Activated CD8-positive, alpha-beta memory T cell treated with anti-CD3 and anti-CD28 coated beads for 36 hours (primary cell): ENCODE results near the gene UNC45B. TPM values are rescaled to one million over a fixed set of nuclear protein-coding genes. Genes with fewer than 3 reads are reported as not detected.
"Not testable (repeated sequence)": the region's sequence is repeated elsewhere in the genome, so short reads cannot be mapped to it uniquely, and the experiment has no call there.

ENCODE experiments used
- CTCF ChIA-PET: fragments of 350-600 bp; sonication (Branson Sonifier 250); formaldehyde crosslinking; loops from one replicate; lab custom pipeline; 2021; ENCODE audit warnings: antibody characterized with exemption; lab: Charles Lee
- POLR2A ChIA-PET: fragments of 350-600 bp; sonication (Branson Sonifier 250); formaldehyde crosslinking; loops from one replicate; lab custom pipeline; 2021; ENCODE audit warnings: antibody characterized with exemption; lab: Charles Lee
- total RNA-seq, 2 experiments: library from RNA; stranded (reverse); gene quantifications; one replicate each; pipeline ENCODE4 v1.2.3, GENCODE V29; 2021

UNC45B gene
- total RNA-seq, 2 experiments from 2014 or later: not detected

DNA sequence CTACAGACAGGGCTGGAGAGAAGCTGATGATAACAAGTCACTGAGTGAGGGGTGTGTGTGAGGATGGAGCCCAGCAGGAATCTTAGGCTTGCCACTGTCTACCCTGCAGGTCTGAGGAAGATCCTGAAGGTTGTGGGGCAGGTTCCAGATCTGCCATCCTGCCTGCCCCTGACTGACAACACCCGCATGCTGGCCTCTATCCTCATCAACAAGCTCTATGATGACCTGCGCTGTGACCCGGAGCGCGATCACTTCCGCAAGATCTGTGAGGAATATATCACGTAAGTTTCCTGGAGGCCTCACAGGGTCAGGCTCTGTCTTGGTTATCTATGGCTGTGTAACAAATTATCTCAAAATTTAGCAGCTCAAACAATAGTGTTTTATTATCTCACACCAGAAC lies 16.3 kb downstream of the UNC45B start:
- ChIA-PET CTCF (no interaction called here), POLR2A (interaction anchor here (0.6 kb wide), 1 partner anchor 9 kb away, joined by 4 read pairs; no protein-coding TSS in a partner anchor)

DNA sequence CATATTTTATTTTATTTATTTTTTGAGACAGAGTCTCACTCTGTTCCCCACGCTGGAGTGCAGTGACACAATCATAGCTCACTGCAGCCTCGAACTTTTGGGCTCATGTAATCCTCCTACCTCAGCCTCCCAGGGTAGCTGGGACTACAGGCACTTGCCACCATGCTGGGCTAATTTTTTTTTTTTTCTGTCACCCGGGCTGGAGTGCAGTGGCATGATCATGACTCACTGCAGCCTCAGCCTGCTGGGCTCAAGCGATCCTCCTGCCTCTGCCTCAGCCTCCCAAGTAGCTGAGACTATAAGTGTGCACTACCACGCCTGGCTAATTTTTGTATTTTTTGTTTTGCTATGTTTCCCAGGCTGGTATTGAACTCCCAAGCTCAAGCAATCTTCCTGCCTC lies 17.1 kb downstream of the UNC45B start:
- ChIA-PET CTCF (no interaction called here), POLR2A (no interaction called here)

DNA sequence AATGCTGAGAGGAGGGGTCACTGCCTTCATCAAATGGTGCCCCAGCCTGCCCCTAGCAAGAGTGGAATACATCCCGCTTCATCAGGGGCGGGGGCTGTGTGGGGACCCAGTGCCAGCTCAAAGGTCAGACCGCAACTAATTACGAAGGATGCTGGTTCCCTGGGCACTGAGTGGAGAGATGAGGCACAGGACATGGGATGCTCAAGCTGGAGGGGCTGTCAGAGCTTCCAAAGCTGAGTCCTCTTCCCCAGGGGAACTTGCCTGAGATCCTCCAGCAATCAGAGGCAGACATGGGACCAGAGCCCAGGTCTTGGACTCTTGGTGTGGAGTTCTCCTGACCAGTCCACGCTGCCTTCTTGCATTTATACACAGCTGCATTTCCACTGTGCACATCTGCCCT lies 18.9 kb downstream of the UNC45B start:
- ChIA-PET CTCF (interaction anchor here (0.7 kb wide), 1 partner anchor 25 kb away, joined by 3 read pairs; no protein-coding TSS in a partner anchor), POLR2A (no interaction called here)

DNA sequence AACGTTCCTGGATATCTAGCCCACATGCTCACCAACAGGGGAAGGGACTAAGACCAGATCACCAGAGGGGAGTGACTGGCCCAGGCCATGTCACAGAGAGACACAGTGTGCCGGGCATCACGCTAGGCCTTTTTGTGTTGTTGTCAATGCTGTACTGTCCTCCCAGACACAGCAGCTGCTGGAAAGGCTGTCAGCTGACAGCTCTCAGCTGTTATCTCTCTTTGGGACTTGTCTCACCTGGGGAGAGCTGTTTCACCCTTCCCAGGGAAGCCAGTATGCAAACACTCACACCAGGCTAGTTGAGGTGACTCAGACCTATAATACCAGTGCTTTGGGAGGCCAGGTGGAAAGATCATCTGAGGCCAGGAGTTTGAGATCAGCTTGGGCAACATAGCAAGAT lies 19.4 kb downstream of the UNC45B start:
- POLR2A ChIA-PET: no interaction called here
- CTCF ChIA-PET: interaction anchor here (0.5 kb wide), 1 partner anchor 13 kb away, joined by 3 read pairs; no protein-coding TSS in a partner anchor

DNA sequence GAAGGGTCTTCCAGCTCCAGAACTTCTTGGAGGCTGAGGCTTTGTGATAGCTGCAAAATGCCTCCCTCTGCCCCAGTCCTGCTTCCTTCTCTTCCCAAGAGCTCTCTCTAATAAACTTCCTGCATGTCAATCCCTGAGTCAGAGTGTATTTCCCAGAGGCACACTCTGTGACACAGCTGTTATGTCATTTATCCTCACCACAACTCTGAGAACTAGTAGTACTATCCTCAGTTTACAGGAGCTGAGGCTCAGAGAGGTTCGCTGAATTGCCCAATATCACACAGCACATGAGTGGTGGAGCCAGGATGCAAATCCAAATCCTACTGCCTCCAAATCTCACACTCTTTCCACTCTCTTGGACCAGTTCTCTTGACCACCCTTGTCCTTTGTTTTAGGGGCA lies 20.0 kb downstream of the UNC45B start:
- CTCF ChIA-PET: no interaction called here
- POLR2A ChIA-PET: no interaction called here

DNA sequence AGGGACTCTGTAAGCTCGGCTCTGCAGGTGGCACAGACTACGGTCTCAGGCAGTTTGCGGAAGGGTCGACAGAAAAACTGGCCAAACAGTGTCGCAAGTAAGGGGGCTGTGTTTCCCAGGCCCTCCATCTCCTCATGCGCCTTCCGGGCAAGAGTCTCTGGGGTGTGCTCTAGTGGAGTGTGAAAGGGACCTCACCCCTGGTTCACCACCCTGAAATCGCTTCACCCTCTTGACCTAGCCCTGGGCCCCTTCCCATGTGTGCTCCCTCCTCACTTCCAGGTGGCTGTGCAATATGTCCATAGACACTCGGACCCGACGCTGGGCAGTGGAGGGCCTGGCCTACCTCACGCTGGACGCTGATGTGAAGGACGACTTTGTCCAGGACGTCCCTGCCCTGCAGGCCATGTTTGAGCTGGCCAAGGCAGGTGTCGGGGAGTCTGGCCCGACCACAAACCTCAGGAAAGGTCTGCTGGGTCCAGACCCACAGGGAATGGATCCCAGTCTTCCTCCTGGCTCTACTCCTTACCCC lies 22.3 kb downstream of the UNC45B start:
- POLR2A ChIA-PET: interaction anchor here (0.6 kb wide), 1 partner anchor 568 kb away, joined by 7 read pairs; no protein-coding TSS in a partner anchor
- CTCF ChIA-PET: interaction anchor here (0.6 kb wide), 1 partner anchor 579 kb away, joined by 3 read pairs; no protein-coding TSS in a partner anchor

DNA sequence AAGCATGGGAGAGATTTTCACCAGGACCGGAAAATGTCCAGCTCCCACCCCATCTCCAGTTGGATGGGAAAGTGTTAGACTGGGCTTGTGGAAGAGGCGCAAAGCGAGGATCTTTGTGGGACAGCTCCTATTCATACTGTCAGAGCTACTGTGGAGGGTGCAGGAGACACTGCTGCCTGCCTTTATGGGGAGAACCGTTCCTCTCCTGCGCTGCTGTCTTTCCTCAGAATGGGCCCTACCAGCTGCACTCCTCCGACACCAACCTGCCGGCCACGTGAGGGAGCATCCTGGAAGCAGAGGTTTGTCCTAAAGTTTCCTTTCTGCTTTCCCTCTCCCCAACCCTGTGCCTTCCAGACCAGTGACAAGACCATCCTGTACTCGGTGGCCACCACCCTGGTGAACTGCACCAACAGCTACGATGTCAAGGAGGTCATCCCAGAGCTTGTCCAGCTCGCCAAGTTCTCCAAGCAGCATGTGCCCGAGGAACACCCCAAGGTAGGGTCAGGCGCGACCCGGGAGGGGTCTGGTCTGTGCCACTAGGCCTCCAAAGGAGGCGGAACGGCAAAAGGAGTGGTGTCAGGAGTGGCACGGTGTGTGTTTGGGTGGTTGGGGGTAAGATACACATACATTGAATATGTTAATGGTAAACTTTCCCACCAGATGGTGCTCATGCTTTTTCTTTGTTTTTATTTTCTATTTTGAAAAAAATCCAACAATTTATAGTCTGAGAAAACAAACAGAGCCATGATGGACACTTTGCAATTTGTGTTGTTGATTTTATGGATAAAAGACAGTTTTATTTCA lies 23.6 kb downstream of the UNC45B start:
- POLR2A ChIA-PET: interaction anchor here (0.5 to 0.6 kb wide), 3 partner anchors 72 to 1832 kb away, joined by 3 to 4 read pairs (median 4); partner anchors contain the start of genes SLFN11 and SLFN5
- CTCF ChIA-PET: interaction anchor here (1.2 kb wide), 1 partner anchor 362 kb away, joined by 4 read pairs; no protein-coding TSS in a partner anchor

DNA sequence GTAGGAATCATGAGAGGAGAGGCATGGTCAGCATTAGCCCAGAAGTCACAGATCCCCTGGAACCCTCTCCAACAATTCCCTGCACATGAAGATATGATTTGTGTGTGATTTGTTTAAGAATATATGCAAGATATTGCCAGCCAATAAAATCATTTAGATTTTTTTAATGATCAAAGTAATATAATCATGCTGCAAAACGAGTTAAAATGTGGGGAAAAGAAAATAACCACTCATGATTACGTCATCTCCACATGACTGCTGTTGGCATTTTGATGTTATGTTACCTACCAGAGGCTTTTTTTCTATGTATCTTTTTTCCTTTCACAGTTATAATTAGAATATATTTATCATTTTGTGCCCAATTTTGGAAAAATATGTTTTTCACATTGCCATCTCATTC lies 24.2 kb downstream of the UNC45B start:
- CTCF ChIA-PET: interaction anchor here (1.2 kb wide), 1 partner anchor 362 kb away, joined by 4 read pairs; no protein-coding TSS in a partner anchor

DNA sequence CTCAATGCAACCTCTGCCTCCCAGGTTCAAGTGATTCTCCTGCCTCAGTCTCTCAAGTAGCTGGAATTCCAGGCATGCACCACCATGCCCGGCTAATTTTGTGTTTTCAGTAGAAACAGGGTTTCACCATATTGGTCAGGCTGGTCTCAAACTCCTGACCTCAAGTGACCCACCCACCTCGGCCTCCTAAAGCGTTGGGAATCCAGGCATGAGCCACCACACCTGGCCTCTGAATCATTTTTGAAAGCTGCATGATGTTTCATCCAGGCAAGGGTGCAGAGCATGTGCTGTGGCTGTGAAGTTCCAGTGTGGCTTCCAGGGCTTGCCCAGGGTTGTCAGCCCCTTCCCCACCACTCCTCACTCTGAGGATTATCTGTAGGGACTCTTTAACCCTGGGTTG lies 24.7 kb downstream of the UNC45B start:
- CTCF ChIA-PET: interaction anchor here (1.4 kb wide), 1 partner anchor 10 kb away, joined by 3 read pairs; no protein-coding TSS in a partner anchor
- POLR2A ChIA-PET: not testable (repeated sequence)

More for the DNA sequence above, 24.2 kb downstream of the UNC45B start:
- POLR2A ChIA-PET: no interaction called here

DNA sequence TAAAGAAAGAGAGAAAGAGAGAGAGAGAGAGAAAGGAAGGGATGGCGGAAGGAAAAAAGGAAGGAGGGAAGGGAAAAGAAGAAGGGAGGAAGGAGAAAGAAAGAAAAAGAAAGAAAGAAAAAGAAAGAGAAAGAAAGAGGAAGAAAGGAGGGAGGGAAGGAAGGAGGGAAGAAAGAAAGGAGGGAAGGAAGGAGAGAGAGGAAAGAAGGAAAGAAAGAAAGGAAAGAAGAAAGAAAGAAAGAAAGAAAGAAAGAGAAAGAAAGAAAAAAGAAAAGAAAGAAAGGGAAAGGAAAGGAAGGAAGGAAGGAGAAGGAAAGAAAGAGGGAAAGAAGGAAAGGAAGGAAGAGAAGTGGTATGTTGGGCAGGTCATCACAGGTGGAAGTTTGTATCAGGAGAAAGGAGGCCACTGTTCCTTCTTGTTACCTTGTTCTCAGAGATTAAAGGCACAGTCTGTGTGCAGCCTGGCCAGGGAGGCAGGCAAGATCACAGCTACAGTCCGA lies 27.3 kb downstream of the UNC45B start:
- POLR2A ChIA-PET: no interaction called here
- CTCF ChIA-PET: interaction anchor here (0.5 to 1.3 kb wide), 2 partner anchors 29 to 137 kb away, joined by 3 read pairs; no protein-coding TSS in a partner anchor

DNA sequence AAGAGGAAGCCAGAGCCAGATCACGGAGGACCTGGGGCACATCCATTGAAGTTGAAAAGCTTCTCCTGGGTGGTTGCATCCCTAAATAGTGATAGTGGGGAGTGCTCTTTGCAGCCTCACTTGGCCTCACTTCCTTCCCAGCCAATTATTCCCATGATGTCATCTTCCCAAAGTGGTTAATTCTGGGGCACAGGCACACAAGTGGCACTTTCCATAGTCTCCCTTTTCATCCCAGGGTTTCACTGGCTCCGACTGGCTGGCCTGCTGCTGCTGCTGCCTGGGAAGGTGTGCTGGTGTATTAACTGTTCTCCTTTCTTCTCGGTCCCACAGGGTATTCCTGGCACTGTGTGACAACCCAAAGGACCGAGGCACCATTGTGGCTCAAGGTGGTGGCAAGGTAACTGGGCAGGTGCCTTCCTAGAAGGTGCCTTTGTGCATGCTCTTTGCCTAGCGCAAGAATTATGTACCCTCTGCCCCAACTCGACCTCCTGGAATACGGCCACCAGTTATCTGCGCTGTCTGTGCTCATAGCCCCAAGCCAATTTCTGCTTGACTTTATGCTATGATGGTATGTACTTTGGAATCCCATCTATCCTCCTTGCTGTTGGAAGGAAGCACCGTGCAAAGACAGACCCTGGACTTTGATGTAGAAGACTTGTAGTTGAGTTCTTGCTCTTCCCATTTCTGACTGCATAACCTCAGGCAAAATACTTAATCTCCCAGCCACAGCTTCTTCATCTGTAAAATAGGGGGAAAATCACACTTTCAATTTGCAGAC lies 28.2 kb downstream of the UNC45B start:
- ChIA-PET CTCF (no interaction called here), POLR2A (no interaction called here)

DNA sequence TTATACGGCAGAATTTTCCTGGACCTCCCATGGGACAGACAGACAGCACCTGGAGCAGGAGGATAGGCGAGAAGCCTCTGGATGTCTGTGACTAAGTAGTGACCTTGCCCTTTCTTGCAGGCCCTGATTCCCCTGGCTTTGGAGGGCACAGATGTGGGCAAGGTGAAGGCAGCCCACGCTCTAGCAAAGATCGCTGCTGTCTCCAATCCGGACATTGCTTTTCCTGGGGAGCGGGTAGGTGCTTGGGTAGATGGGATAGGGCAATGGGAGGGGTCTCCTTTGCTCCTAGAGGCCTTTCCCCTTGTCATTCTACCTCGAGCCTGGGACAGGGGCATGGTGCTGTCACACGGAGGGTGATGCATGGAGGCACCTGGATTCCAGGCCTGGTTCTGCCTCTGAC lies 29.3 kb downstream of the UNC45B start:
- POLR2A ChIA-PET: interaction anchor here (0.6 kb wide), 1 partner anchor 11 kb away, joined by 5 read pairs; no protein-coding TSS in a partner anchor
- CTCF ChIA-PET: no interaction called here

DNA sequence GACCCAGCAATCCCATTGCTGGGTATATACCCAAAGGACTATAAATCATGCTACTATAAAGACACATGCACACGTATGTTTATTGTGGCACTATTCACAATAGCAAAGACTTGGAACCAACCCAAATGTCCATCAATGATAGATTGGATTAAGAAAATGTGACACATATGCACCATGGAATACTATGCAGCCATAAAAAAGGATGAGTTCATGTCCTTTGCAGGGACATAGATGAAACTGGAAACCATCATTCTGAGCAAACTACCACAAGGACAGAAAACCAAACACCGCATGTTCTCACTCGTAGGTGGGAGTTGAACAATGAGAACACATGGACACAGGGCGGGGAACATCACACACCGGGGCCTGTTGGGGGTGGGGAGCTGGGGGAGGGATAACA lies 31.8 kb downstream of the UNC45B start:
- POLR2A ChIA-PET, CTCF ChIA-PET: not testable (repeated sequence)

DNA sequence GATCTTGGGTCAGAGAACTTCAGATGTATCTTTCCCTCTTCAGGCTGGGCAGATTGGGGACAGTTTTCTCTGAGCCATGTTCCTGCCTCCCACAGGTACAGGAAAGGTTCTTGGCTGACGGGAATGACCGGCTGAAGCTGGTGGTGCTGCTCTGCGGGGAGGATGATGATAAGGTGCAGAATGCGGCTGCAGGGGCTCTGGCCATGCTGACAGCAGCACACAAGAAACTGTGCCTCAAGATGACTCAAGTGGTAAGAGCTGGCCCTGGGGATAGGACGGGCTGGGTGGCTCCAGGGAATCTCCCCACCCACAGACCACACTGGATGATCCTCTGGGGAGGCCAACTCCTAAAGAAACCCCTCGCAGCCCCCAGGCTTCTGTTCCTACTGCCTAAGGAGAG lies 35.7 kb downstream of the UNC45B start:
- POLR2A ChIA-PET: interaction anchor here (0.9 kb wide), 1 partner anchor 130 kb away, joined by 3 read pairs; no protein-coding TSS in a partner anchor
- CTCF ChIA-PET: interaction anchor here (0.6 kb wide), 1 partner anchor 576 kb away, joined by 3 read pairs; no protein-coding TSS in a partner anchor

DNA sequence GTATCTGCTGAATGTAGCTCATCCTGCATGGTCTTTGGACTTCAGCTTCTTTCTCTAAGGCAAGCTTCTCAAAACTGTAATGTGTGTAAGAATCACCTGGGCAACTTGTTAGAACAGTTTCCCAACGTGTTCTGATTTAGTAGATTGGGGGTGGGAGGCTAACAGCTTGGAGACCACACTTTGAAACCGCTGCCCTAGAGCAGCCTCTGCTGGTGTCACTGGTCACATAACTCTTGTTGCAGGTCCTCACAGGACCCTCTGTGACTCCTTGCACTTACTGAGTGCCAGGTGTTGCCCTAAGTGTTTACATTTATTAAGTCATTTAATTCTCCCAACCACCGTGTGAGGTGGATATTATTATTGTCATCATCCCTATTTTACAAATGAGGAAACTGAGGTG lies 36.7 kb downstream of the UNC45B start:
- ChIA-PET POLR2A (interaction anchor here (0.6 kb wide), 2 partner anchors 351 to 524 kb away, joined by 3 to 5 read pairs; no protein-coding TSS in a partner anchor), CTCF (no interaction called here)

DNA sequence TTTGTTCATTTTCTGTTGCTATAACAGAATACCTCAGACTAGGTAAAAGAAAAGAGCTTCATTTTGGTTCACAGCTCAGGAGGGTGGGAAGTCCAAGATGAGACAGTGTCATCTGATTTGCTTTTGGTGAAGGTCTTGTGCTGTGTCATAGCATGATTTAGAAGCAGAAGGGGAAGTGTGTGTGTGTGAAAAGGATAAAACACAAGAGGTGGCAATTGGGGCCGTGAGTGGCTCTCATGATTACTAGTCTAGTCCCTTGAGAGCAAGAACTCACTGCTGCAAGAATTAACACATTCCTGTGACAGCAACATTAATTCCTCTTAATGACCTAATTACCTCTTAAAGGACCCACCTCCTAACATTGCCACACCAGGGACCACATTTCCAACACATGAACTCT lies 38.2 kb downstream of the UNC45B start:
- ChIA-PET CTCF (interaction anchor here (1.0 kb wide), 1 partner anchor 28 kb away, joined by 3 read pairs; no protein-coding TSS in a partner anchor), POLR2A (no interaction called here)

DNA sequence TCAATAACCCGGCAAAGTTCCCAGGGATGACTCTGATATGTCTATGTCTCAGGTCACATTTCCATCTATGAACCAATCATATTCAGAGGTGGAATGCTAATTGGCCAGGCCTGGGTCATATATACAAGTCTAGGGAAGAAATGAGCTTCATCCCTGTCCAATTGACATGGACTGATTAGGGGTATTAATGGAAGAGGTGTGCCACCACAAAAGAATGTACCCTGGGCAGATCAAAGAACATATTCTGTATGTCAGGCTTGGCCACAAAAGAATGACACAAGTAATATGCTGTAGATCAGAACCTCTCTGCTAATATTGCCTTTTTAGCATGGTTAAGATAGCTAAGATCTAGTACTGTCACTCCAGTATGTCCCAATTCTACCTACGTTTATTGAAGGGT lies 39.9 kb downstream of the UNC45B start:
- ChIA-PET CTCF (interaction anchor here (0.7 kb wide), 1 partner anchor 561 kb away, joined by 3 read pairs; no protein-coding TSS in a partner anchor), POLR2A (interaction anchor here (0.7 to 1.9 kb wide), 2 partner anchors 10 to 55 kb away, joined by 4 to 5 read pairs; partner anchors contain the start of gene SLFN5)

DNA sequence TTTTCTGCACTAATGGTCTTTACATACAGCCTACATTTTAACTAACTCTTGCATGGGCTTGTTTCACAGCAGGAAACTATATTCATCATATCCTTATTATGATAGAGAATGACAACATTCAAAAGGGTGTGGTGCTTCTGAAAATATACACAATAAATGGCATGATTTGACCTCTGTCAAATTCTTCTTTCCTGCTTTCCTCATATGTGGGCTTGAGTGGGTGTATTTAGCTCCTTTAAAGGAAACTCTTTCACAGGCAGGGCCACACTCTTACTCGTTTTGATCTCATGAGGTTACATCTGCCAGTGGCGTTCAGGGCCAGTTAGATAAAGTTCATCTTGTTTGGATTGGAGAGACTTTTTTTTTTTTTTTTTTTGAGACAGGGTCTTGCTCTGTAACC lies 40.5 kb downstream of the UNC45B start:
- ChIA-PET CTCF (interaction anchor here (0.7 kb wide), 1 partner anchor 560 kb away, joined by 3 read pairs; no protein-coding TSS in a partner anchor), POLR2A (interaction anchor here (0.7 to 1.9 kb wide), 3 partner anchors 11 to 332 kb away, joined by 4 to 5 read pairs (median 4); partner anchors contain the start of gene SLFN5)

DNA sequence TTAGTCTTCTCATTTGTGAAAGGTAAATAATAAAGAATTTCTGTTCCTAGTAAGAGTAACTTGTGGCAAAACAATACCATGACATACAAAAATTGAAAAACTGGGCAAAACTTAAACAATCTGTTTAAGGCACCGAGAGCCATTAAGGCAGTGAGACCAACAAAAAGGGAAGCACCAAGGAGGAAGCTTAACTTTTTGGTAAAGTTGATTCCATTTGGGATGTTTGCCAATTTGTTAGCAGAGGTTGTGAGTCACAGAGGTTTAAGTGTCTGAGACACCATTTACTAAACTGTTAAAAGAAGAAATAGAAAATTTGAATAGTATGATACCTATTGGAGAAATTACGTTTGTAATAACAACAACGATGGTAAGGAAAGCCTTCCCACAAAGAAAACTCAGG lies 41.7 kb downstream of the UNC45B start:
- ChIA-PET CTCF (no interaction called here), POLR2A (no interaction called here)
